Measurements from ENCODE around the gene AURKB.
A peak's percentile ranks its signal among the peaks of the same experiment; 100 is the strongest.

The AURKB gene

DNA sequence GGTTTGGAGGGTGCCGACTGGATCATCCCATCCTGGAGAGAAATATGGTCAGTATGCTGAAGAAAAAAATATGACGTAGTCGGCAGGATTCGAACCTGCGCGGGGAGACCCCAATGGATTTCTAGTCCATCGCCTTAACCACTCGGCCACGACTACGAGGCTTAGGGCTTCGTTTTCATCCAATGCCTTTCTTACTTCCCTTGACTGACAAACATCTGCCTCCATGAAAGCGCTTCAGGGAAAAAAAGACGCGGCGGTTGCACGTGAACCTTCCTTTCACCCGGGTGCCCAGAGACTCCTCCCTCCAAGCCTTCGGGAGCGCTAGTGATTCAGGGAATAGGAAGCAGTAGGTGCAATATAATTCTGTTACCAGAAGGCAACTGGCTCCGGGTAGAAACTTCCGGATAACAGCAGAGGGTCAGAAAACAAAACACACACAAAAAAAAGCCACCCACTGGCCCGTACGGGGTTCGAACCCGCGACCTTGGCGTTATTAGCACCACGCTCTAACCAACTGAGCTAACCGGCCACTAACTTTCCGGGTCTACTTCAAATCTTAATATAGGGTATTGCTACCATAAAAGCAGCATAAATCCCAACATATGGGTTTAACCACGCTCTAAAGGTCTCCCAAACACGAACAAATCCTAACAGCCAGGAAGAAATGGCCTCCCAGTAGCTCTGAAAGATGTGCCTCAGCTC is 16.3 kb upstream of the AURKB start:
- Mint-ChIP-seq H3K36me3 (ENCODE audit: low read depth) (peaks cover 35% of the 10 kb centered on the region), H3K27me3 (ENCODE audit: low read depth, poor library complexity) (peaks cover 19% of the 10 kb centered on the region), H3K4me3 (peak overlapping the region; percentile 87), H3K27ac (peak overlapping the region; percentile 97), H3K9me3 (peaks cover 3% of the 10 kb centered on the region), H3K4me1 (peaks cover 34% of the 10 kb centered on the region)
- TF ChIP-seq, protein P1, sequence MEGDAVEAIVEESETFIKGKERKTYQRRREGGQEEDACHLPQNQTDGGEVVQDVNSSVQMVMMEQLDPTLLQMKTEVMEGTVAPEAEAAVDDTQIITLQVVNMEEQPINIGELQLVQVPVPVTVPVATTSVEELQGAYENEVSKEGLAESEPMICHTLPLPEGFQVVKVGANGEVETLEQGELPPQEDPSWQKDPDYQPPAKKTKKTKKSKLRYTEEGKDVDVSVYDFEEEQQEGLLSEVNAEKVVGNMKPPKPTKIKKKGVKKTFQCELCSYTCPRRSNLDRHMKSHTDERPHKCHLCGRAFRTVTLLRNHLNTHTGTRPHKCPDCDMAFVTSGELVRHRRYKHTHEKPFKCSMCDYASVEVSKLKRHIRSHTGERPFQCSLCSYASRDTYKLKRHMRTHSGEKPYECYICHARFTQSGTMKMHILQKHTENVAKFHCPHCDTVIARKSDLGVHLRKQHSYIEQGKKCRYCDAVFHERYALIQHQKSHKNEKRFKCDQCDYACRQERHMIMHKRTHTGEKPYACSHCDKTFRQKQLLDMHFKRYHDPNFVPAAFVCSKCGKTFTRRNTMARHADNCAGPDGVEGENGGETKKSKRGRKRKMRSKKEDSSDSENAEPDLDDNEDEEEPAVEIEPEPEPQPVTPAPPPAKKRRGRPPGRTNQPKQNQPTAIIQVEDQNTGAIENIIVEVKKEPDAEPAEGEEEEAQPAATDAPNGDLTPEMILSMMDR (IDR thresholded peaks at IDR 0.05), result no peak
- peak; percentile 80 for DNase-seq

GRCh38 chr17:8225813-8226535 is 15.6 kb upstream of the AURKB start:
- DNase-seq, result peak; percentile 71
- peaks cover 28% of the 10 kb centered on the region for H3K36me3 Mint-ChIP-seq (ENCODE audit: low read depth)
- H3K9me3 Mint-ChIP-seq, result peaks cover 3% of the 10 kb centered on the region
- peak overlapping the region; percentile 87 for H3K4me3 Mint-ChIP-seq
- TF ChIP-seq, protein P1 (IDR thresholded peaks at IDR 0.05), result no peak
- H3K27me3 Mint-ChIP-seq (ENCODE audit: low read depth, poor library complexity), result peaks cover 25% of the 10 kb centered on the region
- peak overlapping the region; percentile 97 for H3K27ac Mint-ChIP-seq
- H3K4me1 Mint-ChIP-seq, result peaks cover 34% of the 10 kb centered on the region

- no peak for DNase-seq
- TF ChIP-seq, protein P1 (IDR thresholded peaks at IDR 0.05), result no peak
- peaks cover 29% of the 10 kb centered on the region for H3K27me3 Mint-ChIP-seq (ENCODE audit: low read depth, poor library complexity)
- H3K4me1 Mint-ChIP-seq, result peaks cover 38% of the 10 kb centered on the region
- H3K36me3 Mint-ChIP-seq (ENCODE audit: low read depth), result peaks cover 21% of the 10 kb centered on the region
- H3K27ac Mint-ChIP-seq, result peak overlapping the region; percentile 93
- H3K9me3 Mint-ChIP-seq, result peaks cover 6% of the 10 kb centered on the region
- peak overlapping the region; percentile 72 for H3K4me3 Mint-ChIP-seq
Measured at GRCh38 chr17:8224891-8225812, 14.8 kb upstream of the AURKB start.

- TF ChIP-seq, protein P1 (IDR thresholded peaks at IDR 0.05), result no peak
- peak; percentile 72 for DNase-seq
- H3K27ac Mint-ChIP-seq, result peak overlapping the region; percentile 99
Measured at GRCh38 chr17:8223356-8224126, 13.2 kb upstream of the AURKB start.

DNA sequence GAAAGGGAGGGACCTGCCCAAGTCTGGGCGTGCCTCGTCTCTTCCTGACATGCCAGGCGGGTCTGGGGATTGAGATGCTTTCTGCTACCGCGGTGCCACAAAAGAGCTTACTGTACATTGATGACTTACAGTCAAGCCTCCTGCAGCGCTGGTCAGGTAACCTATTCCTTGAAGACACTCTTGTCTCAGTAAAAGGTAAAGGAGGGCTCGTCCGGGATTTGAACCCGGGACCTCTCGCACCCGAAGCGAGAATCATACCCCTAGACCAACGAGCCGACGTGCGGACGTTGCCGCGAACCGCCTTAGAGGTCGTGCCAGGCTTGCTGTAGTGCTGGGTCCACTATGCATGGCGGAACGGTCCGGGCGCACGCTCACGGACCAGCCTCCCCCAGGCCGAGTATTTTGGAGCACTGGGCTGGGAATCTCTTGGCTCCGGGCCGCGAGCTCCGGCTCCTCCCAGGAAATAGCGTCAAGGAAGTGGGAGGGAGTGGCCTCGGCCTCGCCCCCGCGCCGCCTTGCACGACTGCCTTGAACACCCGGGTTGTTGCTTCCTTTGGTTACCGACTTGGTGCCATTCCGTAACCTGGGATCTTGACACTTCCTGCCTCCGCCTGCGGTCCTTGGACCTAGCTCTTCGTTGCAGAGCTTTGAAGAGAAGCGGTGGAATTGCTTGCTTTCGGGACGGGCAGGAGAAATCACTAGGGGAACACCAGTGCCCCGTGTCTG is 12.4 kb upstream of the AURKB start:
- Mint-ChIP-seq H3K27ac (peak overlapping the region; percentile 99), H3K9me3 (peaks cover 6% of the 10 kb centered on the region), H3K4me3 (peak overlapping the region; percentile 99), H3K36me3 (ENCODE audit: low read depth) (peaks cover 4% of the 10 kb centered on the region), H3K27me3 (ENCODE audit: low read depth, poor library complexity) (peaks cover 35% of the 10 kb centered on the region), H3K4me1 (peaks cover 45% of the 10 kb centered on the region)
- DNase-seq, result peak; percentile 95
- TF ChIP-seq, protein P1 (IDR thresholded peaks at IDR 0.05), result no peak

More at GRCh38 chr17:8223356-8224126, 13.2 kb upstream of the AURKB start:
- Mint-ChIP-seq H3K4me1 (peaks cover 39% of the 10 kb centered on the region), H3K27me3 (ENCODE audit: low read depth, poor library complexity) (peaks cover 35% of the 10 kb centered on the region), H3K9me3 (peaks cover 6% of the 10 kb centered on the region), H3K36me3 (ENCODE audit: low read depth) (peaks cover 7% of the 10 kb centered on the region), H3K4me3 (peak overlapping the region; percentile 99)
